ENCODE results near the gene TF.

DNA sequence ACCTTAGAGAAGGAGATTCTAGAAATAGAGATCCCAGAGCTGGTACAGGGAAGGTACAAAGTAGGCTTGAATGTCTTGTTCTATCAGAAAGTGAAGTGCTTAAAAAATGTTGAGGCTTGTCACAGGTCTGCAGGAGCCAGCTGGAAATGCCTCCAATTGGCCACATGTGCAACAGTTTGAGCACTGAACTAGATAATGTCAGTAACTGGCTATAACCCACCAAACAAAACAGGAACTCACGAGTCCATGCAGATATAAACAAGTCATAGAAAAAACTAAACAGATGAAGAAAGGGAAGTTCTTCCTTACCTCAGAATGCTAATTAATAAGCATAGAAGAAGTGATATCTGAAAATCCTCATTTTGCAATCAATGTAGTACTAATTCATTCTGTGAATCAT lies 11.9 kb upstream of the TF start:
- TF ChIP-seq, protein P1, sequence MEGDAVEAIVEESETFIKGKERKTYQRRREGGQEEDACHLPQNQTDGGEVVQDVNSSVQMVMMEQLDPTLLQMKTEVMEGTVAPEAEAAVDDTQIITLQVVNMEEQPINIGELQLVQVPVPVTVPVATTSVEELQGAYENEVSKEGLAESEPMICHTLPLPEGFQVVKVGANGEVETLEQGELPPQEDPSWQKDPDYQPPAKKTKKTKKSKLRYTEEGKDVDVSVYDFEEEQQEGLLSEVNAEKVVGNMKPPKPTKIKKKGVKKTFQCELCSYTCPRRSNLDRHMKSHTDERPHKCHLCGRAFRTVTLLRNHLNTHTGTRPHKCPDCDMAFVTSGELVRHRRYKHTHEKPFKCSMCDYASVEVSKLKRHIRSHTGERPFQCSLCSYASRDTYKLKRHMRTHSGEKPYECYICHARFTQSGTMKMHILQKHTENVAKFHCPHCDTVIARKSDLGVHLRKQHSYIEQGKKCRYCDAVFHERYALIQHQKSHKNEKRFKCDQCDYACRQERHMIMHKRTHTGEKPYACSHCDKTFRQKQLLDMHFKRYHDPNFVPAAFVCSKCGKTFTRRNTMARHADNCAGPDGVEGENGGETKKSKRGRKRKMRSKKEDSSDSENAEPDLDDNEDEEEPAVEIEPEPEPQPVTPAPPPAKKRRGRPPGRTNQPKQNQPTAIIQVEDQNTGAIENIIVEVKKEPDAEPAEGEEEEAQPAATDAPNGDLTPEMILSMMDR (IDR thresholded peaks at IDR 0.05; ENCODE audit: low read length) = no peak
- no peak for TF ChIP-seq EZH2 (optimal IDR thresholded peaks at IDR 0.05; ENCODE audit: low read depth, low read length)
